ENCODE data around the gene RAET1L. TPM values are rescaled to one million over a fixed set of nuclear protein-coding genes. Genes with fewer than 3 reads are reported as not detected.
"Not testable (repeated sequence)": the region's sequence is repeated elsewhere in the genome, so short reads cannot be mapped to it uniquely, and the experiment has no call there.

Gene RAET1L
- total and polyA plus RNA-seq, 12 donors, result not detected

GRCh38 chr6:149975400-149975799, 49.9 kb downstream of the RAET1L start:
- H3K4me3 ChIP-seq, result no peak overlapping the region
- no peaks in the 10 kb centered on the region for H3K9me3 ChIP-seq (replicated peaks in 1 of 3)
- H3K36me3 ChIP-seq (replicated peaks in 1 of 2), result no peaks in the 10 kb centered on the region
- H3K4me1 ChIP-seq (replicated peaks in 1 of 2), result no peaks in the 10 kb centered on the region
- H3K27ac ChIP-seq, result no peak overlapping the region
- no peak for DNase-seq
- TF ChIP-seq POLR2A (IDR thresholded peaks at IDR 0.05) (no peak), CTCF (IDR thresholded peaks at IDR 0.05) (no peak)
- intact Hi-C loops (cut with DNase I), result no loop called here
- no peaks in the 10 kb centered on the region for H3K27me3 ChIP-seq

- 35 to 57% (median 41%) methylated on average over 2 to 3 of the region's 3 CpGs for WGBS, 4 donors
- intact Hi-C loops (cut with DNase I), result no loop called here
- Histone ChIP-seq H3K27ac (no peak overlapping the region), H3K36me3 (replicated peaks in 1 of 2) (no peaks in the 10 kb centered on the region), H3K4me3 (no peak overlapping the region), H3K9me3 (replicated peaks in 1 of 3) (no peaks in the 10 kb centered on the region), H3K27me3 (no peaks in the 10 kb centered on the region), H3K4me1 (replicated peaks in 1 of 2) (no peaks in the 10 kb centered on the region)
- peak in 1 of 7 donors; percentile 30 for DNase-seq
- TF ChIP-seq CTCF (IDR thresholded peaks at IDR 0.05), result no peak
- TF ChIP-seq POLR2A (IDR thresholded peaks at IDR 0.05), result no peak
Observed at GRCh38 chr6:149974825-149975224, 50.5 kb downstream of the RAET1L start.

- DNase-seq, result peak in 1 of 7 donors; percentile 28
- H3K27me3 ChIP-seq; H3K4me3 ChIP-seq; H3K4me1 ChIP-seq (replicated peaks in 1 of 2); intact Hi-C loops (cut with DNase I); H3K36me3 ChIP-seq (replicated peaks in 1 of 2); H3K27ac ChIP-seq; H3K9me3 ChIP-seq (replicated peaks in 1 of 3): not testable (repeated sequence)
- 54 to 64% (median 58%) methylated on average over 3 to 6 of the region's 6 CpGs for WGBS, 4 donors
Observed at GRCh38 chr6:149974394-149974793, 50.9 kb downstream of the RAET1L start.

- H3K27ac ChIP-seq, result no peak overlapping the region
- peaks cover 8% of the 10 kb centered on the region for H3K27me3 ChIP-seq
- 65 to 93% (median 78%) methylated on average over 2 of the region's 2 CpGs for WGBS, 4 donors
- no peak overlapping the region for H3K4me3 ChIP-seq
- peak in 1 of 7 donors; percentile 21 for DNase-seq
- TF ChIP-seq CTCF (IDR thresholded peaks at IDR 0.05) (no peak), POLR2A (IDR thresholded peaks at IDR 0.05) (no peak)
- H3K36me3 ChIP-seq (replicated peaks in 1 of 2), result no peaks in the 10 kb centered on the region
- intact Hi-C loops (cut with DNase I), result no loop called here
- H3K9me3 ChIP-seq (replicated peaks in 1 of 3), result no peaks in the 10 kb centered on the region
- no peaks in the 10 kb centered on the region for H3K4me1 ChIP-seq (replicated peaks in 1 of 2)
Observed at GRCh38 chr6:149969635-149970034, 55.7 kb downstream of the RAET1L start.

GRCh38 chr6:149968909-149969308, 56.4 kb downstream of the RAET1L start:
- H3K36me3 ChIP-seq (replicated peaks in 1 of 2); intact Hi-C loops (cut with DNase I); H3K4me3 ChIP-seq; H3K9me3 ChIP-seq (replicated peaks in 1 of 3); H3K27ac ChIP-seq; H3K4me1 ChIP-seq (replicated peaks in 1 of 2): not testable (repeated sequence)
- 70 to 83% (median 79%) methylated on average over 2 of the region's 2 CpGs for whole genome bisulfite sequencing, 4 donors
- H3K27me3 ChIP-seq, result peaks cover 13% of the 10 kb centered on the region
- peak in 1 of 7 donors; percentile 21 for DNase-seq

Other genes starting within 250 kb of the RAET1L start
- 10 to 100 TPM in 8 of 9 donors, 1 to 10 TPM in 1; 7.8 to 59.9 (median 44.0) TPM for gene LRP11, start 161.2 kb downstream of the RAET1L start, total RNA-seq
- gene LRP11, start 161.2 kb downstream of the RAET1L start, polyA plus RNA-seq, result 10 to 100 TPM in 1 of 3 donors, 1 to 10 TPM in 2; 2.6 to 65.1 (median 9.7) TPM
- 1 to 10 TPM in 5 of 9 donors, under 1 TPM in 3, not detected in 1; 0.17 to 9.2 (median 1.1) TPM for gene RAET1E, start 127.4 kb downstream of the RAET1L start, total RNA-seq
- gene RAET1E, start 127.4 kb downstream of the RAET1L start, polyA plus RNA-seq, result 1 to 10 TPM in 1 of 3 donors, under 1 TPM in 2; 0.30 to 2.8 (median 0.32) TPM
- gene RAET1G, start 102.4 kb downstream of the RAET1L start, total RNA-seq, result 10 to 100 TPM in 5 of 9 donors, 1 to 10 TPM in 3, under 1 TPM in 1; 0.22 to 29.8 (median 11.6) TPM
- 10 to 100 TPM in 2 of 3 donors, 1 to 10 TPM in 1; 3.1 to 40.7 (median 11.5) TPM for gene RAET1G, start 102.4 kb downstream of the RAET1L start, polyA plus RNA-seq
- gene ULBP2, start 83.5 kb downstream of the RAET1L start, total RNA-seq, result 1 to 10 TPM in 1 of 9 donors, under 1 TPM in 6, not detected in 2; 0.35 to 1.8 (median 0.54) TPM
- 1 to 10 TPM in 1 of 3 donors, under 1 TPM in 2; 0.16 to 1.7 (median 0.30) TPM for gene ULBP2, start 83.5 kb downstream of the RAET1L start, polyA plus RNA-seq
- gene ULBP1, start 61.6 kb downstream of the RAET1L start, total RNA-seq, result under 1 TPM in 6 of 9 donors, not detected in 3; 0.06 to 0.68 (median 0.28) TPM
- gene ULBP1, start 61.6 kb downstream of the RAET1L start, polyA plus RNA-seq, result under 1 TPM in 2 of 3 donors, not detected in 1; 0.03 to 0.88 TPM
- gene ULBP3, start 43.6 kb upstream of the RAET1L start, total RNA-seq, result 10 to 100 TPM in 2 of 9 donors, 1 to 10 TPM in 7; 2.5 to 15.6 (median 5.7) TPM
- 1 to 10 TPM in 2 of 3 donors, under 1 TPM in 1; 0.17 to 8.6 (median 1.0) TPM for gene ULBP3, start 43.6 kb upstream of the RAET1L start, polyA plus RNA-seq
- under 1 TPM in 4 of 9 donors, not detected in 5; 0.11 to 0.27 (median 0.16) TPM for gene PPP1R14C, start 117.5 kb upstream of the RAET1L start, total RNA-seq
- under 1 TPM; 0.13 to 0.46 (median 0.32) TPM for gene PPP1R14C, start 117.5 kb upstream of the RAET1L start, polyA plus RNA-seq

Measured in adrenal gland (tissue), 12 donors.